K562 (cell line): ENCODE measurements around the gene SRSF1. TPM values are rescaled to one million over a fixed set of nuclear protein-coding genes. Genes with fewer than 3 reads are reported as not detected.
A peak's percentile ranks its signal among the peaks of the same experiment; 100 is the strongest.

Source experiments
- ATAC-seq: fragments of 200-7000 bp; cut with Tn5 transposase; 3 replicates; pipeline ENCODE4 v1.9.1; 2020; ENCODE audit warnings: moderate library complexity
- BruUV-seq: library from RNA; stranded (reverse); fragments of 400-500 nt; replicated peaks from 2 replicates; lab custom pipeline; 2021; lab: Mats Ljungman, UMichigan
- CTCF ChIA-PET: fragments of 300-600 bp; formaldehyde crosslinking; extraction: SDS; loops from one replicate; lab custom pipeline; 2021; ENCODE audit warnings: low intra/inter-chr PET ratio; lab: Yijun Ruan, JAX
- POLR2A ChIA-PET: fragments of 300-600, 350-650 bp; sonication (Branson Sonifier 250); formaldehyde crosslinking; extraction: SDS; loops from one replicate; lab custom pipeline; 2021; ENCODE audit warnings: antibody characterized with exemption, inconsistent platforms; lab: Yijun Ruan, JAX
- DNase-seq, 4 experiments: peaks; one replicate each; pipeline versions ENCODE4 v3.0.0 to v3.0.0-alpha.2; 2011 to 2018; ENCODE audit warnings: low spot score in 3 of 4, mixed read lengths in 3 of 4; ENCODE audit errors: extremely low read depth in 1 of 4
- FAIRE-seq: peaks from 2 replicates; lab custom pipeline; 2011; peaks lifted over from hg19 to GRCh38; lab: Jason Lieb, UNC
- H2AFZ ChIP-seq: 2 replicates; pipeline ENCODE4 v1.6.0; 2011; ENCODE audit warnings: low read depth, low read length, control low read depth, inconsistent platforms
- H3K27ac ChIP-seq: fragments of 200-600 bp; 3 replicates; pipeline ENCODE4 v1.8.0; 2011; ENCODE audit warnings: low read depth, mild to moderate bottlenecking, control low read depth, inconsistent platforms, low read length, moderate library complexity, mixed read lengths; ENCODE audit errors: extremely low read depth
- H3K27me3 ChIP-seq, 2 experiments: fragments of 300-600 bp in 1 of 2; 2 replicates in 1 of 2; 3 replicates in 1 of 2; pipeline versions ENCODE4 v1.6.0 to v1.8.0; 2011; ENCODE audit warnings: inconsistent platforms in 2 of 2, low read length in 2 of 2, mild to moderate bottlenecking in 1 of 2, mixed read lengths in 1 of 2, moderate library complexity in 1 of 2; ENCODE audit not compliant: control insufficient read depth in 2 of 2, insufficient read depth in 2 of 2
- H3K36me3 ChIP-seq: fragments of 300-600 bp; 3 replicates; pipeline ENCODE4 v1.8.0; 2011; ENCODE audit warnings: mild to moderate bottlenecking, low read length, inconsistent platforms; ENCODE audit not compliant: control insufficient read depth, insufficient read depth
- H3K4me1 ChIP-seq, 2 experiments: fragments of 200-600 bp in 1 of 2; replicated peaks in 1 of 2; 2 replicates in 1 of 2; 3 replicates in 1 of 2; pipeline versions ENCODE4 v1.5.1 to v1.8.0; 2011; ENCODE audit warnings: inconsistent platforms in 2 of 2, low read length in 2 of 2, mild to moderate bottlenecking in 1 of 2, mixed read lengths in 1 of 2, moderate library complexity in 1 of 2; ENCODE audit not compliant: control insufficient read depth in 2 of 2, insufficient read depth in 2 of 2
- H3K4me2 ChIP-seq: 2 replicates; pipeline ENCODE4 v1.6.1; 2011; ENCODE audit warnings: low read length, control low read depth, inconsistent platforms, mixed read lengths; ENCODE audit not compliant: insufficient read depth
- H3K4me3 ChIP-seq: fragments of 200-600 bp; sonication (generic), shearing (Covaris generic); 2 replicates; pipeline ENCODE4 v1.5.1; 2016; ENCODE audit warnings: control low read depth, inconsistent platforms
- H3K79me2 ChIP-seq: fragments of 200-600 bp; 3 replicates; pipeline ENCODE4 v1.8.0; 2011; ENCODE audit warnings: low read length, inconsistent platforms; ENCODE audit not compliant: control insufficient read depth, insufficient read depth
- H3K9ac ChIP-seq, 2 experiments: 2 replicates each; pipeline versions ENCODE4 v1.6.0 to v1.6.1; 2011; ENCODE audit warnings: low read depth in 2 of 2, low read length in 2 of 2, control low read depth in 1 of 2, inconsistent platforms in 1 of 2, mild to moderate bottlenecking in 1 of 2, mixed read lengths in 1 of 2; ENCODE audit not compliant: insufficient read depth in 1 of 2
- H3K9me1 ChIP-seq: one replicate; pipeline ENCODE4 v1.6.0; 2011; ENCODE audit warnings: inconsistent platforms, mild to moderate bottlenecking, low read length, moderate library complexity; ENCODE audit not compliant: control insufficient read depth, insufficient read depth
- H3K9me3 ChIP-seq: replicated peaks from 2 replicates; pipeline ENCODE4 v1.5.1; 2011; ENCODE audit warnings: low read depth, low read length, inconsistent platforms; ENCODE audit not compliant: control insufficient read depth, insufficient read depth
- H4K20me1 ChIP-seq: replicated peaks from 2 replicates; pipeline ENCODE4 v1.6.1; 2011; ENCODE audit warnings: low read length, inconsistent platforms, mixed read lengths; ENCODE audit not compliant: control insufficient read depth, insufficient read depth
- CBX1 ChIP-seq: sonication (generic); IDR thresholded peaks from 2 replicates; pipeline ENCODE4 v1.6.1; 2016; ENCODE audit warnings: antibody characterized with exemption, low read depth, mild to moderate bottlenecking
- CHD1 ChIP-seq: fragments of 200-600 bp; sonication (generic); IDR thresholded peaks from one replicate; pipeline ENCODE4 v1.6.1; 2012; ENCODE audit warnings: mild to moderate bottlenecking, moderate library complexity, low read length, inconsistent platforms
- EHMT2 ChIP-seq: fragments of 450-650 bp; IDR thresholded peaks from 2 replicates; pipeline ENCODE4 v1.6.1; 2018; ENCODE audit warnings: antibody characterized with exemption
- ELF4 ChIP-seq: fragments of 450-650 bp; formaldehyde crosslinking; IDR thresholded peaks from 2 replicates; pipeline ENCODE4 v1.4.0; 2022; ENCODE audit warnings: missing genetic modification characterization
- EWSR1 ChIP-seq: fragments of 450-650 bp; IDR thresholded peaks from 2 replicates; pipeline ENCODE4 v1.6.1; 2018; ENCODE audit warnings: borderline replicate concordance, mild to moderate bottlenecking, low read depth, moderate library complexity; ENCODE audit not compliant: partially characterized antibody
- HEY1 ChIP-seq: fragments of 250-450 bp; sonication (Bioruptor Pico); IDR thresholded peaks from 2 replicates; pipeline ENCODE4 v1.5.0; 2020; ENCODE audit warnings: mild to moderate bottlenecking, moderate library complexity, borderline replicate concordance
- KHSRP ChIP-seq: fragments of 450-650 bp; IDR thresholded peaks from 2 replicates; pipeline ENCODE4 v1.6.1; 2017
- MTA3 ChIP-seq: fragments of 450-650 bp; formaldehyde crosslinking; IDR thresholded peaks from 2 replicates; pipeline ENCODE4 v1.6.1; 2017; ENCODE audit warnings: mild to moderate bottlenecking, borderline replicate concordance
- MYNN ChIP-seq, 2 experiments: sonication (generic); formaldehyde crosslinking in 1 of 2; IDR thresholded peaks; 2 replicates each; pipeline versions ENCODE4 v1.5.0 to v1.6.1; 2016 to 2020; ENCODE audit warnings: antibody characterized with exemption in 1 of 2, missing genetic modification reagents in 1 of 2
- PTTG1 ChIP-seq: fragments of 450-650 bp; IDR thresholded peaks from 2 replicates; pipeline ENCODE4 v1.6.1; 2016; ENCODE audit warnings: low read depth, mild to moderate bottlenecking, missing genetic modification characterization, missing compliant biosample characterization
- ZNF197 ChIP-seq: fragments of 200-800 bp; sonication (Bioruptor generic); IDR thresholded peaks from 2 replicates; pipeline ENCODE4 v1.6.1; 2016; ENCODE audit warnings: low read depth, missing genetic modification characterization, missing compliant biosample characterization
- in situ Hi-C: fragments of 300-500 bp; cut with MboI; formaldehyde crosslinking; loops from 4 replicates; pipeline ENCODE4 v1.15.0; 2018; ENCODE audit warnings: inconsistent platforms, mixed read lengths
- intact Hi-C: fragments of 100-400 bp; cut with micrococcal nuclease; formaldehyde crosslinking; loops from 2 replicates; pipeline ENCODE4 v1.14.2; 2022
- polyA plus RNA-seq, 8 experiments: library from polyadenylated mRNA; depleted of rRNA in 4 of 8; stranded (reverse) in 5 of 8; unstranded in 3 of 8; fragments of >200 nt; fragmentation: Nextera tagmentation in 2 of 8; fragmentation: Illumina TruSeq in 1 of 8; extraction: Ambion mirVana in 2 of 8; extraction: Trizol in 1 of 8; gene quantifications; 2 replicates each; pipeline versions ENCODE4 v1.2.1 to v1.2.3, GENCODE V29; 2011 to 2014; ENCODE audit warnings: inconsistent platforms in 1 of 8, missing spikeins in 1 of 8
- total RNA-seq, 7 experiments: library from RNA; depleted of rRNA in 6 of 7; stranded (reverse); fragments of >200 nt in 6 of 7; fragmentation: Illumina TruSeq in 2 of 7; extraction: Trizol in 2 of 7; gene quantifications; 2 replicates each; pipeline versions ENCODE4 v1.2.1 to v1.2.3, GENCODE V29; 2011 to 2021; ENCODE audit warnings: low replicate concordance in 1 of 7
- TF ChIP-seq, protein P1 (sequence below): fragments of 250-450 bp; sonication (Bioruptor Pico); IDR thresholded peaks from 2 replicates; pipeline ENCODE4 v1.5.0; 2020; ENCODE audit warnings: mild to moderate bottlenecking, borderline replicate concordance
- TF ChIP-seq, protein P2 (sequence below): fragments of 450-650 bp; IDR thresholded peaks from 2 replicates; pipeline ENCODE4 v1.7.1; 2018; ENCODE audit warnings: mild to moderate bottlenecking, low read depth; ENCODE audit not compliant: partially characterized antibody
- TF ChIP-seq, protein P3 (sequence below): sonication (generic); formaldehyde crosslinking; IDR thresholded peaks from 2 replicates; pipeline ENCODE4 v1.5.0; 2020; ENCODE audit warnings: missing genetic modification reagents
- TF ChIP-seq, protein P4 (sequence below): fragments of 250-450 bp; sonication (Bioruptor Pico); IDR thresholded peaks from 2 replicates; pipeline ENCODE4 v1.4.0; 2020; ENCODE audit warnings: mild to moderate bottlenecking, moderate library complexity

Gene SRSF1
- total and polyA plus RNA-seq, 9 of the 15 experiments (the other 6 are each of a cell fraction or from before 2014, with no cell fraction given), result 77.8 to 559 (median 442) TPM

DNA sequence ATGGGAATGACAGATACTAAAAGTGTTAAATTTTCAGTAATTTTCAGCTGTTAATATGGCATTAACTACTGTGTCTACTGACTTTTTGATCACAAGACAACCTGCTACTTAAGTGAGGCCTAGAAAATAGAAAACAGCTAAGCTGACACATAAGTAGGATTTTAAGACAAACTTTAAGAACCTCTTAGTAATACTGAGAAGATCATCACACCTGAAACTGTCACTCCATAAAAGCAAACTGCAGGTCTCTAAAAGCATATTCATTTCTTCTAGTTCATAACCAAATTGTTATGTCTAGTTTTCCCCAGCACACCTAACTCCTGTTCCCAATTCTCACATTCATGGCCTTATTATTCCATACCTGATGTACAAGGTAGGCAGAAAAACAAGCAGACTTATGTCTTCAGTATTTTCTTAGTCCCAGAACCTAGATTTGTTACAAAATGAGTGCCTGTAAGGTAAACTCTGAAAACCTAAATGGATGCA is 8.0 kb downstream of the SRSF1 start:
- H4K20me1 ChIP-seq, result peaks cover 18% of the 10 kb centered on the region
- peaks cover 0 to 13% of the 10 kb centered on the region in 2 experiments; a peak in 4 of 5 replicates for H3K4me1 ChIP-seq
- H3K27ac ChIP-seq, result no peak overlapping the region
- peaks cover 28% of the 10 kb centered on the region for H3K79me2 ChIP-seq
- H2AFZ ChIP-seq, result no peak overlapping the region
- CTCF ChIA-PET, result interaction anchor here (0.6 to 2.0 kb wide), 4 partner anchors 106 to 1006 kb away, joined by 3 to 17 read pairs (median 4); no protein-coding TSS in a partner anchor
- H3K9ac ChIP-seq, result no peak overlapping the region
- no peak for DNase-seq
- no peaks in the 10 kb centered on the region for H3K9me3 ChIP-seq
- no peak for TF ChIP-seq EHMT2
- TF ChIP-seq CHD1, result no peak
- TF ChIP-seq KHSRP, result peak; percentile 34; the same call in 1 of the 2 replicates
- TF ChIP-seq, protein P1, sequence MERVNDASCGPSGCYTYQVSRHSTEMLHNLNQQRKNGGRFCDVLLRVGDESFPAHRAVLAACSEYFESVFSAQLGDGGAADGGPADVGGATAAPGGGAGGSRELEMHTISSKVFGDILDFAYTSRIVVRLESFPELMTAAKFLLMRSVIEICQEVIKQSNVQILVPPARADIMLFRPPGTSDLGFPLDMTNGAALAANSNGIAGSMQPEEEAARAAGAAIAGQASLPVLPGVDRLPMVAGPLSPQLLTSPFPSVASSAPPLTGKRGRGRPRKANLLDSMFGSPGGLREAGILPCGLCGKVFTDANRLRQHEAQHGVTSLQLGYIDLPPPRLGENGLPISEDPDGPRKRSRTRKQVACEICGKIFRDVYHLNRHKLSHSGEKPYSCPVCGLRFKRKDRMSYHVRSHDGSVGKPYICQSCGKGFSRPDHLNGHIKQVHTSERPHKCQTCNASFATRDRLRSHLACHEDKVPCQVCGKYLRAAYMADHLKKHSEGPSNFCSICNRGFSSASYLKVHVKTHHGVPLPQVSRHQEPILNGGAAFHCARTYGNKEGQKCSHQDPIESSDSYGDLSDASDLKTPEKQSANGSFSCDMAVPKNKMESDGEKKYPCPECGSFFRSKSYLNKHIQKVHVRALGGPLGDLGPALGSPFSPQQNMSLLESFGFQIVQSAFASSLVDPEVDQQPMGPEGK, result 0 out of 2 replicates have a peak, but pooled peaks have one; percentile 45
- peak; percentile 32; the same call in 1 of the 2 replicates for TF ChIP-seq MYNN (IDR thresholded peaks at IDR 0.05)
- TF ChIP-seq MYNN (CRISPR knock-in tag; IDR thresholded peaks at IDR 0.05), result no peak
- no peak for TF ChIP-seq ELF4 (CRISPR knock-in tag)
- no peak for TF ChIP-seq HEY1 (CRISPR knock-in tag)
- no peak for TF ChIP-seq PTTG1
- TF ChIP-seq, protein P2, sequence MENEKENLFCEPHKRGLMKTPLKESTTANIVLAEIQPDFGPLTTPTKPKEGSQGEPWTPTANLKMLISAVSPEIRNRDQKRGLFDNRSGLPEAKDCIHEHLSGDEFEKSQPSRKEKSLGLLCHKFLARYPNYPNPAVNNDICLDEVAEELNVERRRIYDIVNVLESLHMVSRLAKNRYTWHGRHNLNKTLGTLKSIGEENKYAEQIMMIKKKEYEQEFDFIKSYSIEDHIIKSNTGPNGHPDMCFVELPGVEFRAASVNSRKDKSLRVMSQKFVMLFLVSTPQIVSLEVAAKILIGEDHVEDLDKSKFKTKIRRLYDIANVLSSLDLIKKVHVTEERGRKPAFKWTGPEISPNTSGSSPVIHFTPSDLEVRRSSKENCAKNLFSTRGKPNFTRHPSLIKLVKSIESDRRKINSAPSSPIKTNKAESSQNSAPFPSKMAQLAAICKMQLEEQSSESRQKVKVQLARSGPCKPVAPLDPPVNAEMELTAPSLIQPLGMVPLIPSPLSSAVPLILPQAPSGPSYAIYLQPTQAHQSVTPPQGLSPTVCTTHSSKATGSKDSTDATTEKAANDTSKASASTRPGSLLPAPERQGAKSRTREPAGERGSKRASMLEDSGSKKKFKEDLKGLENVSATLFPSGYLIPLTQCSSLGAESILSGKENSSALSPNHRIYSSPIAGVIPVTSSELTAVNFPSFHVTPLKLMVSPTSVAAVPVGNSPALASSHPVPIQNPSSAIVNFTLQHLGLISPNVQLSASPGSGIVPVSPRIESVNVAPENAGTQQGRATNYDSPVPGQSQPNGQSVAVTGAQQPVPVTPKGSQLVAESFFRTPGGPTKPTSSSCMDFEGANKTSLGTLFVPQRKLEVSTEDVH, result peak; percentile 20
- TF ChIP-seq EWSR1, result peak; percentile 38
- TF ChIP-seq, protein P3, sequence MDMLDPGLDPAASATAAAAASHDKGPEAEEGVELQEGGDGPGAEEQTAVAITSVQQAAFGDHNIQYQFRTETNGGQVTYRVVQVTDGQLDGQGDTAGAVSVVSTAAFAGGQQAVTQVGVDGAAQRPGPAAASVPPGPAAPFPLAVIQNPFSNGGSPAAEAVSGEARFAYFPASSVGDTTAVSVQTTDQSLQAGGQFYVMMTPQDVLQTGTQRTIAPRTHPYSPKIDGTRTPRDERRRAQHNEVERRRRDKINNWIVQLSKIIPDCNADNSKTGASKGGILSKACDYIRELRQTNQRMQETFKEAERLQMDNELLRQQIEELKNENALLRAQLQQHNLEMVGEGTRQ (CRISPR knock-in tag), result no peak
- TF ChIP-seq, protein P4, sequence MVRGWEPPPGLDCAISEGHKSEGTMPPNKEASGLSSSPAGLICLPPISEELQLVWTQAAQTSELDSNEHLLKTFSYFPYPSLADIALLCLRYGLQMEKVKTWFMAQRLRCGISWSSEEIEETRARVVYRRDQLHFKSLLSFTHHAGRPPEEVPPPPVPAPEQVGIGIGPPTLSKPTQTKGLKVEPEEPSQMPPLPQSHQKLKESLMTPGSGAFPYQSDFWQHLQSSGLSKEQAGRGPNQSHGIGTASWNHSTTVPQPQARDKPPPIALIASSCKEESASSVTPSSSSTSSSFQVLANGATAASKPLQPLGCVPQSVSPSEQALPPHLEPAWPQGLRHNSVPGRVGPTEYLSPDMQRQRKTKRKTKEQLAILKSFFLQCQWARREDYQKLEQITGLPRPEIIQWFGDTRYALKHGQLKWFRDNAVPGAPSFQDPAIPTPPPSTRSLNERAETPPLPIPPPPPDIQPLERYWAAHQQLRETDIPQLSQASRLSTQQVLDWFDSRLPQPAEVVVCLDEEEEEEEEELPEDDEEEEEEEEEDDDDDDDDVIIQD (CRISPR knock-in tag), result no peak
- TF ChIP-seq CBX1, result no peak
- TF ChIP-seq MTA3, result no peak
- TF ChIP-seq ZNF197 (CRISPR knock-in tag), result no peak
- H3K27me3 ChIP-seq, result no peaks in the 10 kb centered on the region
- ATAC-seq, result no peak
- in situ Hi-C loops, result loop anchor here (5.0 kb wide), 1 partner anchor 147 kb away; the partner anchor contains the start of gene MRPS23
- BruUV-seq, result no TSS peak
- POLR2A ChIA-PET, result interaction anchor here (0.6 to 7.6 kb wide), 19 partner anchors 7 to 149 kb away, joined by 3 to 82 read pairs (median 4); partner anchors contain the start of genes MRPS23, SRSF1 and VEZF1
- no peak for FAIRE-seq
- peaks cover 66% of the 10 kb centered on the region for H3K36me3 ChIP-seq
- H3K9me1 ChIP-seq, result peaks cover 3% of the 10 kb centered on the region
- no peak overlapping the region for H3K4me2 ChIP-seq
- H3K4me3 ChIP-seq, result no peak overlapping the region
- intact Hi-C loops, result loop anchor here (5.0 kb wide), 2 partner anchors 92 to 113 kb away; no protein-coding TSS in a partner anchor
